Glomerular visceral epithelial cell (primary cell): ENCODE data around the gene FGD2.

Source experiments
- DNase-seq: peaks from one replicate; pipeline ENCODE4 v3.0.0-alpha.2; 2016; ENCODE audit errors: extremely low spot score

Gene FGD2

DNA sequence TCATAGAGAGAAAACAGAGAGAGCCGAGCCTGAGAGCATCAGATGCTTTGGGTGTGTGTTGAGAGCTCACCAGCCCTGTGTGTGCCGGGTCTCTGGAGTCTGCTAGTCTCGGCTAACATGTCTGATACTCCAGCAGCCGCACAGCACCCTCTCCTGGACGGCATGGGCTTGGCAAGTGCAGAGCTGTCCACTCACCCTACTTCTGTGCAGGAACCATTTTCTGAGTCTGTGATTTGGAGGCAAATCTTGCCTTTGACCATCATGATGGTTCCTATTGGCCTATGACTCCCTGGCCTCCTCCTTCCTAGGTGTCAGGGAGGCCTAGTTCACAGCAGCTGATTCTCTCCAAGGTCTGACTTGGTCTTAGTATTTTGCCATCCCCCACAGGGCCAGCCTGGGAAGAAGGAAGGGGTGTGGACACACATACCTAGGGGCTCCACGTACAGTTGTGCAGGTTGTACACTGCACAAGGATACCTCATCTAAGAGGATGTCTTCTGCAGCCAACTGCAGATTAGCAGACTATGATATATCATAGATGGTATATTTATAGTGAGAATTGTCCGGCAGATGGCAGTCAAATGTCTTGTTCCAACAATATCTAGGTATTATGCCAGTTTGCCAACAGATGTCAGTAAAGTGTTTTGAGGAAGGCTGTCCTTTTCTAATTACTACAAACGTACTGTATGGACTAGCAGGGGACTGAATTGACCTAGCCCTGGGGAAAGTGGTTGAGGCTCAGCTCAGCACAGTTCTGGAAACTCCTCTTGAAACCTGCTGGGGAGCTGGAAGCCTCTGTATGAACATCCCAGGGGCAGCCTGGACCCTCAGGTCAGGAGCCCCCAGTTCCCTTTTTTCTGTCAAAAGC, 13.0 kb downstream of the FGD2 start:
- DNase-seq = peak; percentile 88

- DNase-seq = peak; percentile 69
Measured at GRCh38 chr6:37019065-37019450, 13.6 kb downstream of the FGD2 start.

DNA sequence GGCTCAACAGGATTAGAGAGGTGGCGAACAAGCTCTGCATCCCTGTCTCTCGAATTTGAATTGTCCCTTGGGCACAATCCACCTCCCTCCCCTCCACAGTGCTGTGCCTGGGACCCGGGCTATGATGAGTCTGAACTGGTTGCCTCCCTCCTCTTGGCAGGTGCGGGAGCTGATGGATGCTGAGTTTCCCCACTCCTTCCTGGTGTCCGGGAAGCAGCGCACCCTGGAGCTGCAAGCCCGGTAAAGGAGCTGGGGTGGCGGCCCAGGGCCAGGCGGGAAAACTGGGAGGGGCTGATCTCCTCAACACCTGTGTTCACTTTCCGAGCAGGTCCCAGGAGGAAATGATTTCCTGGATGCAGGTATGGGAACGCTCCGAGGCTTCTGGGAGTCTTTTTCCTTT, 14.9 kb downstream of the FGD2 start:
- no peak for DNase-seq

- no peak for DNase-seq
Measured at GRCh38 chr6:37020812-37021211, 15.4 kb downstream of the FGD2 start.

GRCh38 chr6:37021356-37022129, 16.1 kb downstream of the FGD2 start:
- peak; percentile 33 for DNase-seq

DNA sequence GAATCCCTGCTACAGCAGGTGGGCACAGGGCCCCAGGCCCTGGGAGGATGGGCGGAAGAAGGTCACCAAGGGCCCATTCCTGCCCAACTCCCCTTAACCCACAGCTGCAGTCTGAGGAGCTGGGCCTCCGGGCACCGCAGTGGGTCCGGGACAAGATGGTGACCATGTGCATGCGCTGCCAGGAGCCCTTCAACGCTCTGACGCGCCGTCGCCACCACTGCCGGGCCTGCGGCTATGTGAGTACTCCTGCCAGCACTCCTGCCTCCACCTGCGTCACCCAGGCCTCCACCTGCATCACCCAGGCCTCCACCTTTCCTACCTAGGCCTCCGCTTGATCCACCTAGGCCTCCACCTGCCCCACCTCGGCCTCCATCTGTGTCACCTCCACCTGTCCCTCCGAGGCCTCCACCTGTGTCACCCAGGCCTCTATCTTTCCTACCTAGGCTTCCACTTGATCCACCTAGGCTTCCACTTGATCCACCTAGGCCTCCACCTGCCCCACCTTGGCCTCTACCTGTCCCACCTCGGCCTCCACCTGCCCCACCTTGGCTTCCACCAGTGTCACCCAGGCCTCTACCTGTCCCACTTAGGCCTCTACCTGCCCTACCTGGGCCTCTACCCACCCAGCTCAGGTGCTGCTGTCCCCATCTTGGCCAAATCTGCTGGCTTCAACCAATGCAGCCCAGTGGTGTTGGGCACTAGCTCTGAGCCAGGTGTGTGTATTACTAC, 16.8 kb downstream of the FGD2 start:
- no peak for DNase-seq

DNA sequence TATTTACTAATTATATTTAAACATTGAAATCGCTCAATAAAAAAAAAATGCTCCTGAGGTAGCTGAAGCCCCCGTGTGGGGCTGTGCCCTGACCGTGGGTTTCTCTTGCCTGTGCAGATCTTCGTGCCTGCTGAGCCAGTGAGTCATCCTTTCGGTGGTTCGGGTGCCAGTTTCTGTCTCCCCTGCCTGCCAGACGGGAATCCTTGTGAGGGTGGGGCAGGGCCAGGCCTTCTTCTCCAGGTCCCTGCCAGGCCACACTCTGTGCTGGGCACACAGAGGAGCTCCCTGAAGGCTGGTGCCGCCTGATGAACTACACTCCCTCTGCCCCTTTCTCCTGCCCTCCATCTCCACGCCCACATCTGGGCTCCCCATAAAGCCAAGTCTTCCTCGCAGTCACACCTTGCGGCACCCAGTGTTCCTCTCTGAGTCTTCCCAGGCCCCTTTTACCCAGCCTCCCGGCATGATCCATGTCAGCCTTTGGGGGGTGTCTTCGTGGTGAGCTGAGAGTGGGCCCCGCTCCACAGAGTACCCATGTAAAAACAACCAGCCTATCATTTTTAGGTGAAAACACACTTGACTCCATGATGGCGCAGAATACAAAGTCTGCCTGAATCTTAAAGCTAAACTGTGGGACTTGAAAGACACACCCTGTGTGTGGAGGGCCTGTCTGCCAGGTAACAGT, 19.3 kb downstream of the FGD2 start:
- DNase-seq = peak; percentile 74

- no peak for DNase-seq
Measured at GRCh38 chr6:37025621-37026466, 20.4 kb downstream of the FGD2 start.

DNA sequence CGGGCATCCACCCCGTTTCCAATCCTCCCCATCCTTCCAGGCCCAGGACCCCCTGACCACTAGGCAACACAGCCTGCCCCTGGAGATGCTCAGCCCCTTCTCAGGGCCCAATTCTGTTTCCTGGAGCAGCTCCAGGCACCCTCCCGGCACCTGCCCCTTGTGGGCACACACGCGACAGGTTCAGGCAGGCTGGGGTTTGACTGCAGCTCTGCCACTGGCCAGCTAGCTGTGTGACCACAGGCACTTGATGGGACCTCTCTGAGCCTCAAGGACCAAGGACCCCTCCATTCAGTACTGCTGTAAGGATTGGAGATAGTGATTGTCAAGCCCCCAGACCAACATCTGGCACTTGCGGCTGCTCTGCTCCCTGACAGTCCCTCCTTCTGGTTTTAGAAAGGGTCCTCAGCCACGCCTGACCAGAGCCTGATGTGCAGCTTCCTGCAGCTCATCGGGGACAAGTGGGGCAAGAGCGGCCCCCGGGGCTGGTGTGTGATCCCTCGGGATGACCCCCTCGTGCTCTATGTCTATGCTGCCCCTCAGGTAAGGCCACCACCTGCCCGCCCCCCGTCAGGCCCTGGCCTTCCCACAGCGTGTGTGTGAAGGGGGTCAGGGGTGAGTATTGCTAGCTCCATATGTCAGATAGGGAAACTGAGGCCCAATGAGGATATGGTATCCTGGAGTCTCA, 21.7 kb downstream of the FGD2 start:
- DNase-seq = no peak

DNA sequence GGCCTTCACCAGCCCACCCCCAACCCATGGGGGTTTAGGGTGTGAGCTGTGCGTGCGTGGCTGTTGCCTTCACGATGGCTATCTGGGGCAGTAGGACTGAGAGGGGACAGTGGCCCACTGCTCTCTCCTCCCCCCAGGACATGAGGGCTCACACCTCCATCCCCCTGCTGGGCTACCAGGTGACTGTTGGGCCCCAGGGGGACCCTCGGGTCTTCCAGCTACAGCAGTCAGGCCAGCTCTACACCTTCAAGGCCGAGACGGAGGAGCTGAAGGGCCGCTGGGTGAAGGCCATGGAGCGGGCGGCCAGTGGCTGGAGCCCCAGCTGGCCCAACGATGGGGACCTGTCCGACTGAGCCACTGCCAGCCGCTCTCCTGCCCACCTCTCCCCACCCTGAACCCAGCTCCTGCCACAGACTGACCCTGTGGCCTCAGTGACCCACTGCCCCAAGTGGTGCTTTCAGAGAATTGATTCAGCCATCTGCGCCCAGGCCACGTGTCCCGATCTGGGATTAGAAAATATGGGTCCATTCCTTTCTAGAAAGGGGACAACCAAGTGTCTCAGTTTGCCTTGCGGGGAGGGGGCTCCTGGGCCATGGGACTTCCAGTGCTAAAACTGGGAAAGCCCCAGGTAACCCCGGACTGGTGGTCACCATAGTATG, 22.5 kb downstream of the FGD2 start:
- no peak for DNase-seq

GRCh38 chr6:37029249-37029971, 24.0 kb downstream of the FGD2 start:
- peak; percentile 80 for DNase-seq

DNA sequence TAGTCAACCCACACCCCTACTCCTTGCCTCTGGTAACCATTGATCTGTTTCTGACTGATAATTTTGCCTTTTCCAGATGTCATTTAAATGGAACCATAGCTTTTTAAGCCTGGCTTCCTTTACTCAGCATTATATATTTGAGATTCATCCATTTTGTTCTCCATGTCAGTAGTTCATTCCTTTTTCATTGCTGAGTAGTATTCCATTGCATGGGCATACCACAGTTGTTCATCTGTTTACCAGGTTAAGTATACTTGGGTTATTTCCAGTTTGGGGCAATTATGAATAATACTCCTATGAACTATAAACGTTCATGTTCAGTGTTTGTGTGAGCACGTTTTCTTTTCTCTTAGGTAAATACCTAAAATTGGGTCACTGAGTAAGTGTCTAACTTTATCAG, 25.1 kb downstream of the FGD2 start:
- DNase-seq = no peak

DNA sequence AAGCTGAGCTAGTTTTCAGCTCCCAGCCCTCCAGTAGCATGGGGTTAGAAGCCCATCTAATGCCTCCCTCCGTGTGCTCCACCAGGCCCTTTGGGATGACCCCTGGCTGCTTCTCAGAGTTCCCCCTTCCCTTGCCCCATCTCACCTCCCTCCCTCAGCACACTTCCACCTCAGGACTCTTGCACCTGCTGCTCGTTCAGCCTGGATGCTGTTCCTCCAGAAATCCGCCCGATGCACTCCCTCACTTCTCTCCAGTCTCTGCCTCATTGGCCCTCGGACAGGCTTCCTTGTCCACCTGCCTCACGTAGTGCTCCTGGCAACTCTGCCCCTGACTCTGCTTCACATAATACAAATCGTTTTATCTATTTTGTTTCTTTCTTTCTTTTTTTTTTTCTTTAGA, 26.8 kb downstream of the FGD2 start:
- no peak for DNase-seq

GRCh38 chr6:37033255-37033654, 27.8 kb downstream of the FGD2 start:
- DNase-seq = no peak

- no peak for DNase-seq
Measured at GRCh38 chr6:37033819-37034795, 28.7 kb downstream of the FGD2 start.

DNA sequence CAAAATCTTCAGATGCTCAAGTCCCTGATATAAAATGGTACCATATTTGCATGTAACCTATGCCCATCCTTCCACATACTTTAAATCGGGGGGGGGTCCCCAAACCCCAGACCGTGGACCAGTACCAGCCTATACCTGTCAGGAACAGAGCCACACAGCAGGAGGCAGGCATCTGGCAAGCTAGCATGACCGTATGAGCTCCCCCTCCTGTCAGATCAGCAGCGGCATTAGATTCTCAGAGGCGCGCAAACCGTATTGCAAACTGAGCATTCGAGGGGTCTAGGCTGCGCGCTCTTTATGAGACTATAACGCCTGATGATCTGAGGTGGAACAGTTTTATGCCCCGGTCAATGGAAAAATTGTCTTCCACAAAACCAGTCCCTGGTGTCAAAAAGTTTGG, 30.7 kb downstream of the FGD2 start:
- DNase-seq = no peak

- DNase-seq = no peak
Measured at GRCh38 chr6:37038292-37039198, 33.1 kb downstream of the FGD2 start.
